ENCODE results near the gene FOXL3. TPM values are rescaled to one million over a fixed set of nuclear protein-coding genes. Genes with fewer than 3 reads are reported as not detected.

FOXL3 gene
- total RNA-seq, 1 donor from 2014 or later: not detected

DNA sequence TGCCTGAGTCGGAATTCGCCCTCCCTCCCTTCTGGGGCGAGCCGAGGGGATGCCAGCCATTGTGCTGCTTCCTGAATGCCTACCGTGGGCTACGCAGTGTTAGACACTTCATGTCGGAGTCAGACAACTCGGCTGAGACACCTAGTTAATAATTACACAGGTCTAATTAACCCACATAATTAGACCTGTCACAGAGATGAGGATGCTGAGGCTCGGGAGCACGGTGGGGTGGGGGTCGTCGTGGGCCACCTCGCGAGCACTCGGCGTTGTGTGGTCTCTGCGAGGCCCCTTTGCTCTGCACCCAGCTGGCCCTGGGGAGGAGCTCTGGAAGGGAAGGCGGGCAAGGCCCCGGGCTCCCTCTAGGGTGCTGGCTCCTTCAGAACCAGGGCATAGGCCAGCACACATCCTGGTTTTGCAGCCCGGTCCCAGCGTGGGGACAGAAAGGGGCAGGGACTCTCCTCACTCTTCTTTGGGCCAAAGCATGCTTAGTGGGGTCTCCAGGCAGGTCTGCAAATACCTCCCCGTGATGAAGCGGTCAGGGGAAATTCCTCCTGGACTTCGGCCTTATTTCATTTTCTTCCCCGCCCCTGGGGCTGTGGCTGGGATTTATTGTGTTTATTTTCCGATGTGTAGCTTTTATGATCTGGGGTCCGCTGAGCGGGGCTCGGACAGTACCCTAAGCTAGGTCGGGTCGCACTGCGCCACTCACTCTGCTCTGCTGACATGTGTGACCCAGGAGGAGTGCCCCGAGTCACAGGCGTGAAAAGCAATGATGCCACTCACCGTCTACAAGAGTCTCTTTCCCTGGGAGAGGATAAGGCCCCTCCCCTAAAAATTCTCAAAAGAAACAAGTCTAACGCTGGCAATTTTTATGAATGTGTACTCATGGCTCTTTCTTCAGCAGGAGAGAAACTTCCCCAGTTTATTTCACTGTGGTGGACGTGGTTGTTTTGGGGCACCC lies 4.9 kb upstream of the FOXL3 start:
- TF ChIP-seq, protein P1, sequence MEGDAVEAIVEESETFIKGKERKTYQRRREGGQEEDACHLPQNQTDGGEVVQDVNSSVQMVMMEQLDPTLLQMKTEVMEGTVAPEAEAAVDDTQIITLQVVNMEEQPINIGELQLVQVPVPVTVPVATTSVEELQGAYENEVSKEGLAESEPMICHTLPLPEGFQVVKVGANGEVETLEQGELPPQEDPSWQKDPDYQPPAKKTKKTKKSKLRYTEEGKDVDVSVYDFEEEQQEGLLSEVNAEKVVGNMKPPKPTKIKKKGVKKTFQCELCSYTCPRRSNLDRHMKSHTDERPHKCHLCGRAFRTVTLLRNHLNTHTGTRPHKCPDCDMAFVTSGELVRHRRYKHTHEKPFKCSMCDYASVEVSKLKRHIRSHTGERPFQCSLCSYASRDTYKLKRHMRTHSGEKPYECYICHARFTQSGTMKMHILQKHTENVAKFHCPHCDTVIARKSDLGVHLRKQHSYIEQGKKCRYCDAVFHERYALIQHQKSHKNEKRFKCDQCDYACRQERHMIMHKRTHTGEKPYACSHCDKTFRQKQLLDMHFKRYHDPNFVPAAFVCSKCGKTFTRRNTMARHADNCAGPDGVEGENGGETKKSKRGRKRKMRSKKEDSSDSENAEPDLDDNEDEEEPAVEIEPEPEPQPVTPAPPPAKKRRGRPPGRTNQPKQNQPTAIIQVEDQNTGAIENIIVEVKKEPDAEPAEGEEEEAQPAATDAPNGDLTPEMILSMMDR (IDR thresholded peaks at IDR 0.05; ENCODE audit: borderline replicate concordance): no peak
- Histone ChIP-seq H3K4me1 (peaks cover 8% of the 10 kb centered on the region), H3K9me3 (replicated peaks) (peaks cover 5% of the 10 kb centered on the region), H3K4me3 (no peak overlapping the region), H3K36me3 (no peaks in the 10 kb centered on the region), H3K27me3 (ENCODE audit: low read depth) (peaks cover 80% of the 10 kb centered on the region), H3K27ac (replicated peaks) (no peak overlapping the region)
- DNase-seq: no peak
- intact Hi-C loops (cut with micrococcal nuclease): no loop called here

DNA sequence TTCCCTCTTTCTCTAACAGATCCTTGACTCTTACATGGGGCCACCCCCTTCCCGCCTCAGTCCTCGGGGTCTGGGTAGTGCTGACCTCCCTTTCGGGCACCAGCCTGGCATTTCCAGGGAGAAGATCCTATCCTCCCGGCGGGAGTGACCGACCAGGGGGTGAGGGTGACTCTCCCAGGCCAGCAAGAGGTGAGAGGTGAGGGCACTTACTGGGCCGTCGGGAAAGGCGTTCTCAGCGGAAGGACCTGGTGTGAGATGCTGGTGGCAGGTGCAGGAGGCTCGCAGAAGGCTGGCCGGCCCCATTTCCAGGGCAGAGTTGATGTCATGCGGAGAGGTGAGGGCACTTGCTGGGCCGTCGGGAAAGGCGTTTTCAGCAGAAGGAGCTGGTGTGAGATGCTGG lies 4.2 kb upstream of the FOXL3 start:
- H3K4me3 ChIP-seq: no peak overlapping the region
- H3K9me3 ChIP-seq (replicated peaks): peaks cover 5% of the 10 kb centered on the region
- intact Hi-C loops (cut with micrococcal nuclease): no loop called here
- TF ChIP-seq, protein P1 (IDR thresholded peaks at IDR 0.05; ENCODE audit: borderline replicate concordance): no peak
- H3K27me3 ChIP-seq (ENCODE audit: low read depth): peaks cover 83% of the 10 kb centered on the region
- DNase-seq: no peak
- H3K27ac ChIP-seq (replicated peaks): no peak overlapping the region
- peaks cover 15% of the 10 kb centered on the region for H3K4me1 ChIP-seq
- no peaks in the 10 kb centered on the region for H3K36me3 ChIP-seq

DNA sequence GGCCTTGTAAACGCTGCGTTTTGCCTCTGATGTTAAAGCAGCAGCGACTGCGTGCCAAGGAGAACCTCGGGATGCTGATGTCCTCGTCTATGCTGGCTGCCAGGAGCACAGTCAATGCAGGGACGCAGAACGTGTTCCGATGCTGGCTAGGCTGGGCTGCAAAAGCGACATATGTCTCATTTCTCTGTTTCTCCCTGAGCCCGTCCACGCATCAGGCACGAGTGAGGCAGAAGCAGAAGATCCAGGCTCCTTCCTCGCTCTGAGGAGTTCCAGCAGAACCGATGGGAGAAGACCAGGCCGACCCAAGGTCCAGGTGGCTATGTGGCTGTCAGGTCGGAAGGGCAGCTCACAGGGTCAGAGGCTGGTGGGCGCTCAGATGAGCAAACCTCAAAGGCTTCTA lies 3.7 kb upstream of the FOXL3 start:
- no peak for DNase-seq
- TF ChIP-seq, protein P1 (IDR thresholded peaks at IDR 0.05; ENCODE audit: borderline replicate concordance): no peak
- H3K27ac ChIP-seq (replicated peaks): no peak overlapping the region

DNA sequence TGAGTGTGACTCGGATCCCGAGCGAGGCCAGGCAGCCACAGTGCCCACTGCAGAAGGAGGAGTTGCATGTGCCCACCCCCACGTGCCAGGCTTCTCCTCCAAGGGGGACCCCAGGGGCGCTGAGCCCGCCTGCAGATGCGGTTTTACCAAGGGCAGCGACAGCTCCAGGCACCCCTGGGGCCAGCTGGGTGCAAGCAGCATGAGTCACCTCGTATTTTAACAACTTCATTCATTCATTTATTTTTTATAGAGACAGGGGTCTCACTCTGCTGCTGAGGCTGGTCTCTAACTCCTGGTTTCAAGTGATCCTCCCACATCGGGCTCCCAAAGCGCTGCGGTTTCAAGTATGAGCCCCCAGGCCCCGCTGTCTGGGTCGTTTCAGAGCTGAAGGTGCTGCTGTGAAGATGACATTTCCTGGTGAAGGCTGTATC lies 1.3 kb upstream of the FOXL3 start:
- intact Hi-C loops (cut with micrococcal nuclease): no loop called here
- Histone ChIP-seq H3K4me3 (no peak overlapping the region), H3K27me3 (ENCODE audit: low read depth) (peaks cover 93% of the 10 kb centered on the region), H3K27ac (replicated peaks) (no peak overlapping the region), H3K9me3 (replicated peaks) (no peaks in the 10 kb centered on the region), H3K36me3 (no peaks in the 10 kb centered on the region), H3K4me1 (peaks cover 16% of the 10 kb centered on the region)
- DNase-seq: no peak
- TF ChIP-seq, protein P1 (IDR thresholded peaks at IDR 0.05; ENCODE audit: borderline replicate concordance): no peak

More for the DNA sequence above, 3.7 kb upstream of the FOXL3 start:
- peaks cover 16% of the 10 kb centered on the region for H3K4me1 ChIP-seq
- no peak overlapping the region for H3K4me3 ChIP-seq
- H3K36me3 ChIP-seq: no peaks in the 10 kb centered on the region
- intact Hi-C loops (cut with micrococcal nuclease): no loop called here
- H3K9me3 ChIP-seq (replicated peaks): peaks cover 5% of the 10 kb centered on the region
- H3K27me3 ChIP-seq (ENCODE audit: low read depth): peaks cover 85% of the 10 kb centered on the region

DNA sequence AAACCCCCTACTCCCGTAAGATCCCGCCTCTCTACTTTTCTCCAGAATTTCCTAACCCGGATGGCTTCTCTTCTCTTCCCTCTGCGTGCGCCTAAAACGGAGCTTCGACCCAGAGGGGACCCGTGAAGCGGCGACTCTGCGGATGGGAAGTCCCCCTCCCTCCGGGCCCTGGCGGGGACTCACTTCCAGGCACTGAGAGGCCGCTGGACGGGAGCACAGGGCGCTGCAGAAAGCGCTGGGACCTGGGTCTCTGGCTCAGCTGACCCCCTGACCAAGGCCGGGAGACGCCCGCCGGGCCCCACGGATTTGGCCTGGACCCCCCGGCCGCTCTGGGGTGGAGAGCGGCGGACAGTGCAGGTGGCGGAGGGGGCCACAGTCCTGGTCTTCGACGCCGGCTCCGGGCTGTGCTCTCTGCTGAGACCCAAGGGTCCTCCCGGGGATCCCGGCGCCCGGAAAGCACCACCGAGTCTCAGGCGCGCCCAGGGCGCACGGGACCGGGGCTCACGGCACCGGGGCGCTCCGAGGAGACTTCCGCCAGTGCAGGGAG lies 688 bp upstream of the FOXL3 start:
- no peaks in the 10 kb centered on the region for H3K36me3 ChIP-seq
- H3K9me3 ChIP-seq (replicated peaks): no peaks in the 10 kb centered on the region
- no peak overlapping the region for H3K27ac ChIP-seq (replicated peaks)
- TF ChIP-seq, protein P1 (IDR thresholded peaks at IDR 0.05; ENCODE audit: borderline replicate concordance): no peak
- H3K4me3 ChIP-seq: no peak overlapping the region
- intact Hi-C loops (cut with micrococcal nuclease): no loop called here
- H3K4me1 ChIP-seq: peaks cover 16% of the 10 kb centered on the region
- no peak for DNase-seq
- H3K27me3 ChIP-seq (ENCODE audit: low read depth): peaks cover 98% of the 10 kb centered on the region

Measured in left ventricle myocardium inferior (tissue), 1 donor.